Kidney capillary endothelial cell (primary cell): ENCODE measurements around the gene SUGCT.
"Not testable (repeated sequence)": the region's sequence is repeated elsewhere in the genome, so short reads cannot be mapped to it uniquely, and the experiment has no call there.

ENCODE experiments used
- DNase-seq: peaks from one replicate; pipeline ENCODE4 v3.0.0-alpha.2; 2018; ENCODE audit warnings: low spot score

Gene SUGCT

DNA sequence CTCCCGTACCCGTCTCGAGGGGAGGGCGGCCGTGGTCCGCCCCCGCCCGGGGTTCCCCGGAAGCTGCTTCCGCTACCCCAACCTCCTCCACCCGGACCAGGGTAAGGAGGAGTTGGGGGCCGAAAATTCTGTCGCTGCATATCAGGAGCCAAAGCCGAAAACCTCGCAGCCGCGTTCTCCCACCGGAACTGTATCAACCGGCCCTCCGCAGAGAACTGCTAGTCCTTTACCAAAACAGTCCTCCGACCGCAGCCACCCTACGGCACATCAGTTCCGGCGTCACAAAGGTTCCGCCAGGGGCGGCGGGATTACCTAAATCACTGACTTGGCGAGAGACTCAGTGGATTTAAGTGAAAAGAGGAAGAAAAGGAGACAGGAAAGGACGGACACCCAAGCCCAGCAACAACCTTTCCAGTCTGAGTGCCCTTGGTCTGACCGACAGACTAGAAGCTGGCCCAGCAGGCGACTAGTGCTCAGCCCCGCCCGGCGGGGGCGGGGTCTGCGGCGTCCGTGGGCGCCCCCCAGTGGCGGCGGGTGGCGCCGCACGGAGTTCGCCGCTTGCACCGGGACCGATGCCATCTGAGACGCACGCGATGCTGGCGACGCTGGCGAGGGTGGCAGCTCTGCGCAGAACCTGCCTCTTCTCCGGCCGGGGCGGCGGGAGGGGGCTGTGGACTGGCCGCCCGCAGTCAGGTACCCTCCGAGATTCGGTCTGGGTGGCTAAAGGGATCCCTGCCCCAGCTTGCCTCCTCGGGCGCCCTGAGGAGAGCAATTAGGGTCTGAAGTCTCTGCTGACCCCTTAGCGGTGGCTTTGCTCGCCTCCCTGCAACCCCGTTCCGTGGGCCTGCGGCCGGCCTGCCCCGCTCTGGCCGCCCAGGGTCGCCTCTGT is at the start of gene SUGCT, which contains the start of gene MPLKIP:
SUGCT (plus strand) TSS at position 578 of the 889 bp plus-strand sequence.
MPLKIP (minus strand) TSS at position 195 of the 889 bp plus-strand sequence; CDS start at position 140, 55 bp downstream.
- peak; percentile 86 for DNase-seq

DNA sequence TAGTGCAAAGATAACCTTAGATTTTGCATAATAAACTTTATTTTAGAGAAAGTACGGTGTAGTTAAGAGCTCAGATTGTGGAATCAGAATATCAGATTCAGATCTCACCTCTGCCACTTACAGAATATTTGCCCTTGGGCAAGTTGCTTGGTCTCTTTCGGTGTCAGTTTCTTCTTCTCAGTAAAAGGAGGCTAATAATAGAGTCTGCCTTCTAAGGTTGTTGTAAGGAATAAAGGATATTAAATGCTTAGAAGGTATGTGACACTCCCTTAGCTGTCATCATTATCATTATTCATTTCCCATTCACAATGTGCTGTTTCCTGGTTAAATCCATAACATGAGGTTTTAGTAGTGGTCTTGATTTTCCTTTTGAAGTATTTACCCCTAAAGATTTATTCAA is 42.6 kb upstream of the SUGCT start:
- DNase-seq: no peak

- DNase-seq: no peak
Measured at GRCh38 chr7:40093631-40094350, 41.0 kb upstream of the SUGCT start.

GRCh38 chr7:40095230-40095629 is 39.6 kb upstream of the SUGCT start:
- DNase-seq: no peak

GRCh38 chr7:40095695-40096327 is 39.0 kb upstream of the SUGCT start:
- DNase-seq: no peak

GRCh38 chr7:40097728-40098127 is 37.1 kb upstream of the SUGCT start:
- DNase-seq: no peak

GRCh38 chr7:40098810-40099209 is 36.0 kb upstream of the SUGCT start:
- DNase-seq: no peak

GRCh38 chr7:40099837-40100236 is 35.0 kb upstream of the SUGCT start:
- no peak for DNase-seq

DNA sequence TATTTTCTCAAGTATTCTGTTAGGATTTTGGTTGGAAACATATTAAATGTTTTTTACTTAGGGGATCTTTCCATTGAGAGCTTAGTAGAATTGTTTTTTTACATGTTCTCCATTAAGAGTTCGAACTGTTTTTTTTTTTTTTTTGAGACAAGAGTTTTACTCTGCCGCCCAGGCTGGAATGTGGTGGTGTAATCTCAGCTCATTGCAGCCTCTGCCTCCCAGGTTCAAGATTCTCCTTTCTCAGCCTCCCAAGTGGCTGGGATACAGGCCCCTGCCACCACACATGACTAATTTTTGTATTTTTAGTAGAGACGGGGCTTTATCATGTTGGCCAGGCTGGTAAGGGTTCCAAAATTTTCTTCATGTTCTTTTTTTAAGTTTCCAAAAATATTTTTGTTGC is 33.6 kb upstream of the SUGCT start:
- no peak for DNase-seq

GRCh38 chr7:40102897-40103296 is 31.9 kb upstream of the SUGCT start:
- DNase-seq: no peak

DNA sequence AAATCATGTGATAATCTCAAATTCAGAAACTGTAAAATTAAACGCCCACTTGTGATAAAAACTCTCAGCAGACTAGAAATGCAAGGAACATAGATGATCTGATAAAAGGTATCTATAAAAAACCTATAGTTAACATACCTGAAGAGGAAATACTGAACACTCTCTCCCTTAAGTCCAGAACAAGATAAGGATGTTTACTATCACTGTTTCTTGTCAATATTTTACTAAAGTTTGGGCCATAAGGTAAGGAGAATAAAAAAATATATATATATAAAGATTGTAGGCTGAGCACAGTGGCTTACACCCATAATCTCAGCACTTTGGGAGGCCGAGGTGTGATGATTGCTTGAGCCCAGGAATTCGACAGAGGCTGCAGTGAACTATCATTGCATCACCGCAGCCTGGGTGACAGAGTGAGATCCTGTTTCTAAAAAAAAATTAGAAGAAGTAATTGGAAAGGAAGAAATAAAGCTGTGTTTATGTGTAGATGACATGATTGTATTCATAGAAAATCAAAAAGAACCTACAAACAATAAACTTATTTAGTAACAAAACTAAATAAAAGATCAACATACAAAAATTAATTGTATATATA is 28.8 kb upstream of the SUGCT start:
- no peak for DNase-seq

DNA sequence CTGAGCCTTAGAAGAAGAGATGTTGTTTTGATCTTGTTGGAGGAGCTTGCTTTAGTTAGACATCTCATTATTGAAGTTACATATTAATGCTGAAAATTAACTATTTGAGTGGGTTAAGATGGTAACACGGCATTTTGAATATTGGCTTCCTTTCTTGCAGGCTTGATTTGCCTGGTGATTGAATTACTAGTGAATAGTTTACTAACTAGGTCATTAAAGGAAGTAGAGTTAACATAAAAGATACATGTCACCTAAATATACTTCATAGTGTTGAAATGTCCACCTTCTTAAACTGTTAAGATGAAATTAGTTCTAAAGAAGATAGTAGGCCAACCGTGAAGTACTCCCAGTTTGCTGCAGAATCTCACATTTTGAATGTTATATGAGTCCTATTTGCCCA is 18.9 kb upstream of the SUGCT start:
- no peak for DNase-seq

- not testable (repeated sequence) for DNase-seq
Measured at GRCh38 chr7:40117199-40117598, 17.6 kb upstream of the SUGCT start.

DNA sequence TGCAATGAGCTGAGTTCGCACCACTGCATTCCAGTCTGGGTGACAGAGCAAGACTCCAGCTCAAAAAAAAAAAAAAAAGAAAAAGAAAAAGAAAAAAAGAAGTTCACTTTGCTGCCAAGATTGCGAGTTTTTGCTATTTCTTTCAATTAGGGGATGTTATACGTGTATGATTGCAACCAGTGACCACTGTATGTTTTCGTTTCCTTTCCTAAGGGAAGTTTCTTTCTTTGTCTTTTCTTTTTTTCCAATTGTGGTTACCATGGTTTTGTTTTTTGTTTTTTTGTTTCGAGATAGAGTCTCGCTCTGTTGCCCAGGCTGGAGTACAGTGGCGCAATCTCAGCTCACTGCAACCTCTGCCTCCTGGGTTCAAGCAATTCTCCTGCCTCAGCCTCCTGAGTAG is 16.6 kb upstream of the SUGCT start:
- DNase-seq: not testable (repeated sequence)

GRCh38 chr7:40120020-40120419 is 14.8 kb upstream of the SUGCT start:
- DNase-seq: no peak

DNA sequence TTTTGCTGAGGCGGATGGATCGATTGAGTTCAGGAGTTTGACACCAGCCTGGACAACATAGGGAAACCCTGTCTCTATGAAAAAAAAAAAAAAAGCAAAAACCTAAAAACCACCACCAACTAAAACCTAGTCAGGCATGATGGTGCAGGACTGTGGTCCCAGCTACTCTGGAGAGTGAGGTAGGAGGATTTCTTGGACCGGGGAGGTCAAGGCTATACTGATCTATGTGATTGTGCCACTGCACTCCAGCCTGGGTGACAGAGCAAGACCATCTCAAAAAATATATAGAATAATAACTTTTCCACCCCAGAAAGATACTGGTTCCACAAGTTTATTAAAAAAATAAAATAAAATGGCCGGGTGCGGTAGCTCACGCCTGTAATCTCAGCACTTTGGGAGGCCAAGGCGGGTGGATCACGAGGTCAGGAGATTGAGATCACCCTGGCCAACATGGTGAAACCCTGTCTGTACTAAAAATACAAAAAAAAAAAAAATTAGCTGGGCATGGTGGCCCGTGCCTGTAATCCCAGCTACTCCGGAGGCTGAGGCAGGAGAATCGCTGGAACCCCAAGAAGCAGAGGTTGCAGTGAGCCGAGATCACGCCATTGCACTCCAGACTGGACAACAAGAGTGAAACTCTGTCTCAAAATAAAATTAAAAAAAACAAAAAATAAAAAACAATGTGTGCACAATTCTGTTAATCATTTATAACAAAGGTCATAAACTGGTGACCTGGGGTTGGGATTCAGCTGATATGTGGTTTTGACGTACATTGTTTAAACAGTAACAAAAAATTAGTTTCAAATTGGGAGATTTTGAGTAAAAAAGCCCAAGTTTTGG is 12.5 kb upstream of the SUGCT start:
- not testable (repeated sequence) for DNase-seq

DNA sequence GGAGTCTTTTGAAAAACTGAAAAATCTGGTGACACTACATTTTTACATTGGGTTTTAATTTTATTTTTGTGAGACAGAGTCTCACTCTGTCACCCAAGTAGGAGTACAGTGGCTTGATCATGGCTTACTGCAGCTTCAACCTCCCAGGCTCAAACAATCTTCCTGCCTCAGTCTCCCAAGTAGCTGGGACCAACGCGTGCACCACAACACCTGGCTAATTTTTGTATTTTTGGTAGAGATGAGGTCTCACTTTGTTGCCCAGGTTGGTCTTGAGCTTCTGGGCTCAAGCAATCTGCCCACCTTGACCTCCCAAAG is 11.9 kb upstream of the SUGCT start:
- DNase-seq: no peak

DNA sequence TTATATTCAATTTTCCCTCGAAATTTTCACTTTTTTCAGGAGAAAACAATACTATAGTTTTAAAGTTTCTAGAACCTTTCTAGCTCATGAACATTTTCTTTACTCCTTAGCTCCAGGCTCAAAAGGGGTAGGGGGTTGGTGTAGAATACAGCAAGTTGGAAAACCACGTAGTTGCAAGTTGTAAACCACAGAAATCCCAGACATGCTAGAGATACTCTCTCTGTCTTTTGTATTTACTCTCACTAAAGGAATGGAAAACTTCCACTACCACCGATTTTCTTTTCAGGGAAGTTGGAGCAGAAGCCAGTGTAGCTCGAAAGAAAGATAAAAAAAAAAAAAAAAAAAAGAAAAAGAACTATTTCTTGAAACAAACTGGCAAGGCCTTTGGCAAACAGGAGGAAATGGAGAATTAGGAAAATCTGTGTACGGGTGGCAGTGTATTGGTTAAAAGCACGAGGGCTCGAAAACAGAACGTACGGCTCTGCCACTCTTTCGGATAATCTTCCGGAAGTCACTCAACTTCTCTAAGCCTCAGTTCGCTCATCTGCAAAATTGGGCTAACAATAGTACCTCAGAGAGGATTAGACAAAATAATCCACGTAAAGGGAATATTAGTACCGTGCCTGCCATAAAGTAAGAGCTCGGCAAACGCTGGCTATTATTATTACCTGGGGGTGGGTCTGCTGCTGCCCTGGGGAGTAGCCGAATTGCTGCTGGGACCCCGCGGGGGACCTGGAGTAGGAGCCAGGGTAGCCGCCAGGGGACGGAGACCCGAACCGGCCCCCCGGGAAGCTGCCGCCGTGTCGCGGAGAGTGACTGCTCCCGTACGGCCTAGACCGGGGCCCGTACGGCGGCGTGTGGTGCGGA is 1.0 kb upstream of the SUGCT start:
- DNase-seq: peak; percentile 19

- DNase-seq: peak; percentile 8
Measured at GRCh38 chr7:40135317-40135610, 459 bp downstream of the SUGCT start.

GRCh38 chr7:40137563-40137962 is 2.8 kb downstream of the SUGCT start:
- DNase-seq: no peak

DNA sequence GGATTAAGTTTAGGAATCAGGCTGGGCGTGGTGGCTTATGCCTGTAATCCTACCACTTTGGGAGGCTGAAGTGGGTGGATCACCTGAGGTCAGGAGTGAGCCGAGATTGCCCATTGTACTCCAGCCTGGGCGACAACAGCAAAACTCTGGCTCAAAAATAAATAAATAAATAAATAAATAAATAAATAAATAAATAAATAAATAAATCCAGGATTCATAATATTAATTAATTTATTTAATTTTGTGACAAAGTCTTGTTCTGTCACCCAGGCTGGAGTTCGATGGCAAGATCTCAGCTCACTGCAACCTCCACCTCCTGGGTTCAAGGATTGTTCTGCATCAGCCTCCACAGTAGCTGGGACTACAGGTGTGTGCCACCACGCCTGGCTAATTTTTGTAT is 4.2 kb downstream of the SUGCT start:
- DNase-seq: no peak
